GM12878 (cell line): ENCODE results near the gene DNASE1L3. TPM values are rescaled to one million over a fixed set of nuclear protein-coding genes. Genes with fewer than 3 reads are reported as not detected.
A peak's percentile ranks its signal among the peaks of the same experiment; 100 is the strongest.

ENCODE experiments used
- ATAC-seq: fragments of 200-7000 bp; cut with Tn5 transposase; 3 replicates; pipeline ENCODE4 v1.9.1; 2020; ENCODE audit warnings: mild to moderate bottlenecking, moderate library complexity
- BruUV-seq: library from RNA; stranded (reverse); fragments of 400-500 nt; replicated peaks from 2 replicates; lab custom pipeline; 2021; lab: Mats Ljungman, UMichigan
- CTCF ChIA-PET: fragments of 300-600 bp; sonication (Branson Sonifier 250); formaldehyde crosslinking; extraction: SDS; loops from one replicate; lab custom pipeline; 2021; ENCODE audit warnings: inconsistent platforms; lab: Yijun Ruan, JAX
- POLR2A ChIA-PET: fragments of 350-600 bp; formaldehyde crosslinking; extraction: SDS; loops from one replicate; lab custom pipeline; 2021; ENCODE audit warnings: inconsistent platforms; lab: Charles Lee
- RAD21 ChIA-PET: fragments of 300-600 bp; sonication (Branson Sonifier 250); formaldehyde crosslinking; loops from one replicate; lab custom pipeline; 2023; ENCODE audit warnings: antibody characterized with exemption; ENCODE audit not compliant: unreplicated experiment; lab: Charles Lee
- SMC1A ChIA-PET: fragments of 300-600 bp; sonication (Branson Sonifier 250); formaldehyde crosslinking; loops from one replicate; lab custom pipeline; 2023; ENCODE audit not compliant: unreplicated experiment, uncharacterized antibody; lab: Charles Lee
- DNase-seq: peaks from one replicate; pipeline ENCODE4 v3.0.0-alpha.2; 2011; ENCODE audit warnings: low read depth, low spot score
- FAIRE-seq: peaks from 3 replicates; lab custom pipeline; 2011; peaks lifted over from hg19 to GRCh38; lab: Jason Lieb, UNC
- H2AFZ ChIP-seq: 2 replicates; pipeline ENCODE4 v1.6.0; 2011; ENCODE audit warnings: low read depth, low read length, control low read depth; ENCODE audit not compliant: control insufficient read depth
- H3K27ac ChIP-seq: 2 replicates; pipeline ENCODE4 v1.5.1; 2011; ENCODE audit warnings: control low read depth; ENCODE audit not compliant: control insufficient read depth, insufficient read depth
- H3K27me3 ChIP-seq, 2 experiments: replicated peaks in 1 of 2; 2 replicates each; pipeline versions ENCODE4 v1.6.0 to v1.6.1; 2011; ENCODE audit warnings: low read length in 1 of 2; ENCODE audit not compliant: control insufficient read depth in 2 of 2, insufficient read depth in 2 of 2
- H3K36me3 ChIP-seq, 2 experiments: 2 replicates each; pipeline ENCODE4 v1.5.1; 2011; ENCODE audit warnings: low read length in 1 of 2; ENCODE audit not compliant: control insufficient read depth in 2 of 2, insufficient read depth in 2 of 2
- H3K4me1 ChIP-seq: 2 replicates; pipeline ENCODE4 v1.6.1; 2011; ENCODE audit warnings: mild to moderate bottlenecking, low read length, moderate library complexity, mixed read lengths; ENCODE audit not compliant: control insufficient read depth, insufficient read depth
- H3K4me2 ChIP-seq: 2 replicates; pipeline ENCODE4 v1.6.0; 2011; ENCODE audit warnings: control low read depth; ENCODE audit not compliant: control insufficient read depth, insufficient read depth
- H3K4me3 ChIP-seq: fragments of 200-600 bp; sonication (generic); 2 replicates; pipeline ENCODE4 v1.5.1; 2016
- H3K79me2 ChIP-seq: 2 replicates; pipeline ENCODE4 v1.6.0; 2011; ENCODE audit warnings: low read length; ENCODE audit not compliant: control insufficient read depth, insufficient read depth
- H3K9ac ChIP-seq: 2 replicates; pipeline ENCODE4 v1.8.0; 2011; ENCODE audit warnings: low read length, control low read depth, mixed read lengths; ENCODE audit not compliant: control insufficient read depth, insufficient read depth
- H3K9me3 ChIP-seq: replicated peaks from 3 replicates; pipeline ENCODE4 v1.5.1; 2011; ENCODE audit warnings: mild to moderate bottlenecking, low read length; ENCODE audit not compliant: control insufficient read depth, insufficient read depth
- H4K20me1 ChIP-seq: 2 replicates; pipeline ENCODE4 v1.6.0; 2011; ENCODE audit not compliant: control insufficient read depth, insufficient read depth
- CHD2 ChIP-seq: IDR thresholded peaks from 2 replicates; pipeline ENCODE4 v1.6.1; 2011; ENCODE audit warnings: low read depth, low read length, improper control_type of control experiment, borderline replicate concordance
- EZH2 ChIP-seq: IDR thresholded peaks from 2 replicates; pipeline ENCODE4 v1.6.1; 2012; ENCODE audit warnings: low read depth, mild to moderate bottlenecking, control low read depth, inconsistent platforms, low read length, borderline replicate concordance; ENCODE audit not compliant: control insufficient read depth
- HDAC2 ChIP-seq: fragments of 200-600 bp; sonication (generic); IDR thresholded peaks from 2 replicates; pipeline ENCODE4 v1.6.1; 2017
- HDAC6 ChIP-seq: fragments of 200-600 bp; sonication (generic); IDR thresholded peaks from one replicate; pipeline ENCODE4 v1.8.0; 2017; ENCODE audit warnings: antibody characterized with exemption; ENCODE audit not compliant: unreplicated experiment
- IRF4 ChIP-seq: IDR thresholded peaks from 2 replicates; pipeline ENCODE4 v1.6.1; 2011; ENCODE audit warnings: low read depth, low read length
- IRF5 ChIP-seq: fragments of 450-650 bp; IDR thresholded peaks from 2 replicates; pipeline ENCODE4 v1.6.1; 2017; ENCODE audit warnings: borderline replicate concordance
- MEF2A ChIP-seq: IDR thresholded peaks from 2 replicates; pipeline ENCODE4 v1.6.1; 2011; ENCODE audit warnings: low read depth, mild to moderate bottlenecking, low read length, moderate library complexity; ENCODE audit not compliant: insufficient read depth
- MYC ChIP-seq: IDR thresholded peaks from 2 replicates; pipeline ENCODE4 v1.6.1; 2011; ENCODE audit warnings: mild to moderate bottlenecking, low read length, moderate library complexity, inconsistent platforms; ENCODE audit not compliant: insufficient read depth, insufficient replicate concordance, insufficient read length, severe bottlenecking
- POLR2AphosphoS5 ChIP-seq: IDR thresholded peaks from 2 replicates; pipeline ENCODE4 v1.6.1; 2011; ENCODE audit warnings: mild to moderate bottlenecking, low read length, inconsistent platforms
- RFX5 ChIP-seq: IDR thresholded peaks from 2 replicates; pipeline ENCODE4 v1.6.1; 2011; ENCODE audit warnings: low read depth, low read length, improper control_type of control experiment
- SKIL ChIP-seq: fragments of 450-650 bp; IDR thresholded peaks from 2 replicates; pipeline ENCODE4 v1.6.1; 2017; ENCODE audit warnings: mild to moderate bottlenecking, low read depth, inconsistent platforms; ENCODE audit not compliant: poor library complexity, severe bottlenecking
- SREBF2 ChIP-seq: IDR thresholded peaks from 2 replicates; pipeline ENCODE4 v1.6.1; 2012; ENCODE audit warnings: mild to moderate bottlenecking, low read length
- STAT1 ChIP-seq: fragments of 450-650 bp; conservative IDR thresholded peaks from 2 replicates; pipeline ENCODE4 v1.6.1; 2014; ENCODE audit warnings: antibody characterized with exemption, mild to moderate bottlenecking
- SUZ12 ChIP-seq: fragments of 200-600 bp; sonication (generic); IDR thresholded peaks from one replicate; pipeline ENCODE4 v1.6.1; 2018; ENCODE audit warnings: antibody characterized with exemption, mild to moderate bottlenecking; ENCODE audit not compliant: unreplicated experiment
- TBL1XR1 ChIP-seq: IDR thresholded peaks from 2 replicates; pipeline ENCODE4 v1.6.1; 2012; ENCODE audit warnings: low read depth, low read length, improper control_type of control experiment
- YY1 ChIP-seq: IDR thresholded peaks from 2 replicates; pipeline ENCODE4 v1.6.1; 2011; ENCODE audit warnings: low read depth, mild to moderate bottlenecking, low read length
- ZSCAN29 ChIP-seq: fragments of 450-650 bp; IDR thresholded peaks from 2 replicates; pipeline ENCODE4 v1.6.1; 2017; ENCODE audit warnings: mild to moderate bottlenecking, moderate library complexity
- WGBS: methylation state at CpG from one replicate; pipeline ENCODE4 v1.1.6; 2016; ENCODE audit warnings: low lambda C conversion rate; ENCODE audit not compliant: insufficient replicate concordance, insufficient coverage; ENCODE audit errors: missing lambda C conversion rate; 5-methylcytosine and 5-hydroxymethylcytosine counted together
- in situ Hi-C: fragments of 300-500 bp; cut with MboI; formaldehyde crosslinking; loops from 9 replicates; pipeline ENCODE4 v1.14.3; 2018; ENCODE audit warnings: mixed read lengths
- intact Hi-C: fragments of 100-400 bp; cut with micrococcal nuclease; formaldehyde crosslinking; loops from one replicate; pipeline ENCODE4 v1.14.2; 2022; ENCODE audit not compliant: unreplicated experiment
- polyA plus RNA-seq, 11 experiments: library from polyadenylated mRNA; depleted of rRNA in 4 of 11; unstranded in 6 of 11; stranded (reverse) in 5 of 11; fragments of >200 nt; fragmentation: Nextera tagmentation in 4 of 11; fragmentation: Illumina TruSeq in 1 of 11; extraction: Ambion mirVana in 4 of 11; extraction: Trizol in 1 of 11; gene quantifications; 1 replicate in 1 of 11; 2 replicates in 10 of 11; pipeline versions ENCODE4 v1.2.1 to v1.2.3, GENCODE V29; 2011 to 2016; ENCODE audit warnings: inconsistent platforms in 2 of 11, missing spikeins in 2 of 11, low read depth in 1 of 11
- total RNA-seq, 4 experiments: library from RNA; depleted of rRNA in 3 of 4; stranded (reverse); fragments of >200 nt in 3 of 4; fragmentation: Illumina TruSeq in 1 of 4; extraction: Trizol in 1 of 4; gene quantifications; 2 replicates each; pipeline versions ENCODE4 v1.2.1 to v1.2.3, GENCODE V29; 2013 to 2021
- TF ChIP-seq, protein P1 (sequence below): IDR thresholded peaks from 2 replicates; pipeline ENCODE4 v1.6.1; 2012; ENCODE audit warnings: low read depth, low read length, improper control_type of control experiment

DNASE1L3 gene
- total and polyA plus RNA-seq, 10 of the 15 experiments (the other 5 are each of a cell fraction or from before 2014, with no cell fraction given) = 3.2 to 72.1 (median 6.3) TPM

DNA sequence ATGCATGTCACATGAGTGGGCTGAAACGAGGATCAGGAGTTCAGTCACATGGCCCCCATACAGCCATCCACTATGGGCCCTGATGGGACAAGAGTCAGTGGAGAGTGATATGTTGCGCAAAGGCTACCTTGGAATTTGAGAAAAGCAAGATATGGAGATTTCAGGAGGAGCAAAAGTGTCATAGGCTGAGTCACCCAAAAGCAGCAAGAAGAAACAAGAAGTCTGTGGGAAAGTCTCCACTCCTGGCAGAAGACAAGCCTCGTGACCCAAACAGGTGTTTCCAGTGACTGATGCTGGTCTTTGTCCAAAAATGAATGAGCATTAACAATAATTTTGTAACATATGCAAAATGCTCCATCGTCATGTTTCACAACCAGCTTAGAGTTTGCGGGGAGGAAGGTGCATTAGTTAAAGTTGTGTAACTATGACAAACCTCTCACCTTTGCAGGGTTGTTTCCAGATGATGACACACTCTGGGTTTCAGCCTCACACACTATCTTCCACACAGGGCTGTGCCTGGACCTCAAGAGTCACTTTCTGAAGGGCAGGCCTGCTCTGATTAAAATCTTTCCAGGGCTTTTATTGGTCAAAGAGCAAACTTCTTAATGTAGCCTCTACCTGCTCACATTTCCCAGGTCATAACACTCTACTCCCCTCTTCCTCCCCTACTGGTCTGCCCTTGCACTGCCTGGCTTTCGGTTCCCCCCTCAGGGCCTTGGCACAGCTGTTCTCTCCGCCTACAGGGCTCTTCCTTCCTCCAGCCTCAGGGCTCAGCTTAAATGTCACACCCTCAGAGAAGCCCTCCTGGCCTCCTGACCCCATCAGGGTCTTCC is 3.9 kb upstream of the DNASE1L3 start:
- in situ Hi-C loops (loop anchor here (25.0 kb wide), 1 partner anchor 1173 kb away; no protein-coding TSS in a partner anchor), intact Hi-C loops (loop anchor here (2.0 kb wide), 2 partner anchors 14 to 22 kb away; partner anchors contain the start of gene ABHD6)
- POLR2A ChIA-PET = interaction anchor here (0.6 to 15.5 kb wide), 8 partner anchors 9 to 91 kb away, joined by 3 to 491 read pairs (median 6); partner anchors contain the start of genes ABHD6, HTD2 and RPP14
- SMC1A ChIA-PET = interaction anchor here (0.9 to 14.2 kb wide), 12 partner anchors 10 to 200 kb away, joined by 3 to 510 read pairs (median 7); partner anchors contain the start of genes HTD2 and RPP14
- peak; percentile 96 for DNase-seq
- Histone ChIP-seq H3K4me1 (peaks cover 56% of the 10 kb centered on the region), H4K20me1 (no peaks in the 10 kb centered on the region), H3K27me3 (no peaks in the 10 kb centered on the region), H3K27ac (peak overlapping the region; percentile 83), H3K4me3 (peak overlapping the region; percentile 39), H2AFZ (peak overlapping the region; percentile 28), H3K9ac (peak overlapping the region; percentile 57), H3K4me2 (peak overlapping the region; percentile 81), H3K36me3 (no peaks in the 10 kb centered on the region), H3K79me2 (no peaks in the 10 kb centered on the region), H3K9me3 (no peaks in the 10 kb centered on the region; the same call in 2 of the 3 replicates)
- peak; percentile 83 for ATAC-seq
- 13% methylated on average over 7 of the region's 7 CpGs for WGBS
- CTCF ChIA-PET = interaction anchor here (1.1 to 13.5 kb wide), 9 partner anchors 11 to 92 kb away, joined by 3 to 655 read pairs (median 8); partner anchors contain the start of genes ABHD6, HTD2 and RPP14
- peak; percentile 91 for FAIRE-seq
- RAD21 ChIA-PET = interaction anchor here (0.6 to 11.9 kb wide), 16 partner anchors 9 to 1532 kb away, joined by 3 to 285 read pairs (median 8); partner anchors contain the start of genes ABHD6, HTD2 and RPP14
- no TSS peak for BruUV-seq
- no peak; the same call in 1 of the 2 replicates for TF ChIP-seq TBL1XR1
- no peak for TF ChIP-seq HDAC6
- TF ChIP-seq HDAC2 = no peak
- 0 out of 2 replicates have a peak, but pooled peaks have one; percentile 40 for TF ChIP-seq STAT1
- TF ChIP-seq RFX5 = no peak; the same call in 1 of the 2 replicates
- TF ChIP-seq SUZ12 = no peak
- TF ChIP-seq YY1 = no peak
- peak; percentile 77; the same call in 1 of the 2 replicates for TF ChIP-seq CHD2
- TF ChIP-seq IRF4 = peak; percentile 88
- TF ChIP-seq SREBF2 = no peak
- peak; percentile 34; the same call in 1 of the 2 replicates for TF ChIP-seq MEF2A
- TF ChIP-seq SKIL = peak; percentile 78
- no peak; the same call in 1 of the 2 replicates for TF ChIP-seq ZSCAN29
- peak; percentile 54 for TF ChIP-seq POLR2AphosphoS5
- no peak for TF ChIP-seq MYC
- no peak for TF ChIP-seq EZH2
- TF ChIP-seq, protein P1, sequence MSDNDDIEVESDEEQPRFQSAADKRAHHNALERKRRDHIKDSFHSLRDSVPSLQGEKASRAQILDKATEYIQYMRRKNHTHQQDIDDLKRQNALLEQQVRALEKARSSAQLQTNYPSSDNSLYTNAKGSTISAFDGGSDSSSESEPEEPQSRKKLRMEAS = peak; percentile 36; the same call in 1 of the 2 replicates
- TF ChIP-seq IRF5 = no peak
